Vagina (tissue), 2 donors: Measurements from ENCODE around the gene LDLRAD3. TPM values are rescaled to one million over a fixed set of nuclear protein-coding genes. Genes with fewer than 3 reads are reported as not detected.
A peak's percentile ranks its signal among the peaks of the same experiment; 100 is the strongest.

Experiments
- DNase-seq, 2 donors: peaks; one replicate each; pipeline ENCODE4 v3.0.0-alpha.2; 2017; ENCODE audit errors: extremely low spot score in 2 of 2
- H3K27ac ChIP-seq: fragments of 200-600 bp; sonication (generic); one replicate; pipeline ENCODE4 v1.5.1; 2019
- H3K27me3 ChIP-seq: fragments of 200-600 bp; sonication (generic); one replicate; pipeline ENCODE4 v1.5.1; 2019
- H3K36me3 ChIP-seq, 2 donors: fragments of 200-600 bp; sonication (generic); one replicate each; pipeline ENCODE4 v1.5.1; 2017 to 2019
- H3K4me1 ChIP-seq: fragments of 200-600 bp; sonication (generic); one replicate; pipeline ENCODE4 v1.5.1; 2019
- H3K4me3 ChIP-seq, 2 donors: fragments of 200-600 bp; sonication (generic); 1 replicate in 1 of 2; 2 replicates in 1 of 2; pipeline ENCODE4 v1.5.1; 2016 to 2019
- H3K9me3 ChIP-seq: fragments of 200-600 bp; sonication (generic); one replicate; pipeline ENCODE4 v1.5.1; 2019
- CTCF ChIP-seq, 3 experiments: fragments of 450-650 bp in 2 of 3; fragments of 200-600 bp in 1 of 3; sonication (generic) in 1 of 3; IDR thresholded peaks; one replicate each; pipeline ENCODE4 v1.5.1; 2017 to 2019; ENCODE audit warnings: antibody characterized with exemption in 3 of 3, mild to moderate bottlenecking in 2 of 3, moderate library complexity in 2 of 3
- POLR2A ChIP-seq, 2 donors: fragments of 450-650 bp; IDR thresholded peaks; one replicate each; pipeline ENCODE4 v1.6.1; 2017; ENCODE audit warnings: antibody characterized with exemption in 2 of 2, mild to moderate bottlenecking in 2 of 2, moderate library complexity in 2 of 2
- POLR2AphosphoS5 ChIP-seq, 2 donors: sonication (generic); formaldehyde crosslinking; IDR thresholded peaks; one replicate each; pipeline ENCODE4 v1.9.0; 2017; ENCODE audit warnings: antibody characterized with exemption in 2 of 2, mild to moderate bottlenecking in 2 of 2, low read depth in 1 of 2; ENCODE audit not compliant: insufficient read depth in 1 of 2
- intact Hi-C: fragments of 100-400 bp; cut with DNase I; formaldehyde crosslinking; loops from one replicate; pipeline ENCODE4 v1.15.1; 2023
- total RNA-seq: library from RNA; depleted of rRNA; stranded (reverse); fragments of >200 nt; gene quantifications from one replicate; pipeline ENCODE4 v1.2.3, GENCODE V29; 2016

The LDLRAD3 gene
- total RNA-seq, 1 donor from 2014 or later = 34.4 TPM

- DNase-seq = peak in 1 of 2 donors; percentile 52
- no peak for TF ChIP-seq POLR2AphosphoS5 (IDR thresholded peaks at IDR 0.05; ENCODE audit: insufficient read depth in 1 of 2, low read depth in 1 of 2)
- TF ChIP-seq POLR2A (IDR thresholded peaks at IDR 0.05) = no peak
- no peak for TF ChIP-seq CTCF (IDR thresholded peaks at IDR 0.05)
- H3K4me1 ChIP-seq = peaks cover 32% of the 10 kb centered on the region
Observed at GRCh38 chr11:36071917-36072500, 128.1 kb downstream of the LDLRAD3 start.

DNA sequence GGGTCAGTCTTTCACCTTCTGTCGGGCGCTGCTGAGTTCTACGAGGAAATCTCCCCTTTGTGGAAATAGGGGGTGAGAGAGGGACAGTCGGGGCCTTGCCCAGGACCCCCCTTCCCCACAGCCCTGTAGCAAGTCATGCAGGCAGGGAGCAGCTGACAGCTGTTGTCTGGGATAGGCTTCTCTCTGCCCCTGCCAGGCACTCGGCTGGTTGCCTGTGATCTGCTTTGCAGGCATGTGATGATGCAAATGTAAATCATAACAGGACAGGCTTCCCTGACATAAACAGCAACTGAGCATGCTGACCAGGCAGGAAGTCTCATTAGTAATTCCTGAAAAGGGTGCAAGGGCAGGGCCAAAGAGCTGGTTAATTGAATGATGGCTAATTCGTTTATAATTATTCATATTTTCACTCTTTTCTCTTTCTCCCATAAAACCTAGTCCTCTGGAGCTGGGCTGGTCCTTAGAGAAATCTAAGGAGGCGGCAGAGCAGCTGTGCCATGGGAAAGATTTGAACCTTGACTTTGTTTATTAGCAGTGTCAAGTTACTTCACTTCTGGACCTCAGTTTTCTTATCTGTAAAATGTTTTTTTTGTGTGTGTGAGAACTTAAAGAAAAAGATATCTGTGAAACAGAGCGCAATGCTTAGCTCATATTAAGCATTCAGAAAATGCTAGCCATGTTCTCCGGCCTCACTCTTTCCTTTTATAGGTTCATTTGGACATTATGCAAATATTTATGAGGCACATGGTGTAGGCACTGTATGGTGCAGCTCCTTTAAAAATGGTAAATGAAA lies 129.7 kb downstream of the LDLRAD3 start:
- Histone ChIP-seq H3K36me3 (no peaks in the 10 kb centered on the region), H3K4me1 (peaks cover 32% of the 10 kb centered on the region), H3K4me3 (no peak overlapping the region), H3K27ac (peak overlapping the region; percentile 15), H3K9me3 (no peaks in the 10 kb centered on the region), H3K27me3 (no peaks in the 10 kb centered on the region)
- DNase-seq = peak in 1 of 2 donors; percentile 80
- TF ChIP-seq CTCF (IDR thresholded peaks at IDR 0.05) (no peak), POLR2A (IDR thresholded peaks at IDR 0.05) (no peak), POLR2AphosphoS5 (IDR thresholded peaks at IDR 0.05; ENCODE audit: insufficient read depth in 1 of 2, low read depth in 1 of 2) (peak in 1 of 2 donors; percentile 39)
- intact Hi-C loops = no loop called here

More at GRCh38 chr11:36071917-36072500, 128.1 kb downstream of the LDLRAD3 start:
- no peaks in the 10 kb centered on the region for H3K36me3 ChIP-seq
- no peak overlapping the region for H3K4me3 ChIP-seq
- intact Hi-C loops = no loop called here
- H3K9me3 ChIP-seq = no peaks in the 10 kb centered on the region
- H3K27ac ChIP-seq = no peak overlapping the region
- H3K27me3 ChIP-seq = no peaks in the 10 kb centered on the region

GRCh38 chr11:36074941-36075431 lies 131.1 kb downstream of the LDLRAD3 start:
- Histone ChIP-seq H3K4me1 (peaks cover 26% of the 10 kb centered on the region), H3K27me3 (no peaks in the 10 kb centered on the region), H3K9me3 (no peaks in the 10 kb centered on the region), H3K4me3 (no peak overlapping the region), H3K36me3 (no peaks in the 10 kb centered on the region), H3K27ac (no peak overlapping the region)
- TF ChIP-seq CTCF (IDR thresholded peaks at IDR 0.05) (no peak), POLR2AphosphoS5 (IDR thresholded peaks at IDR 0.05; ENCODE audit: insufficient read depth in 1 of 2, low read depth in 1 of 2) (no peak), POLR2A (IDR thresholded peaks at IDR 0.05) (no peak)
- intact Hi-C loops = no loop called here
- DNase-seq = peak in 1 of 2 donors; percentile 62

- intact Hi-C loops = no loop called here
- no peaks in the 10 kb centered on the region for H3K27me3 ChIP-seq
- no peak overlapping the region for H3K27ac ChIP-seq
- peaks cover 26% of the 10 kb centered on the region for H3K4me1 ChIP-seq
- TF ChIP-seq POLR2A (IDR thresholded peaks at IDR 0.05) (no peak), POLR2AphosphoS5 (IDR thresholded peaks at IDR 0.05; ENCODE audit: insufficient read depth in 1 of 2, low read depth in 1 of 2) (no peak), CTCF (IDR thresholded peaks at IDR 0.05) (no peak)
- H3K36me3 ChIP-seq = peaks cover 0 to 3% of the 10 kb centered on the region in 2 donors
- H3K4me3 ChIP-seq = no peak overlapping the region
- no peaks in the 10 kb centered on the region for H3K9me3 ChIP-seq
- DNase-seq = peak in 1 of 2 donors; percentile 71
Observed at GRCh38 chr11:36077368-36077767, 133.5 kb downstream of the LDLRAD3 start.
